Prostate gland (tissue), 2 donors: ENCODE measurements around the gene NR1I2.

Experiments
- POLR2A ChIP-seq: fragments of 450-650 bp; IDR thresholded peaks from one replicate; pipeline ENCODE4 v1.6.1; 2016; ENCODE audit warnings: antibody characterized with exemption, mild to moderate bottlenecking
- POLR2AphosphoS5 ChIP-seq: sonication (generic); formaldehyde crosslinking; IDR thresholded peaks from one replicate; pipeline ENCODE4 v1.6.1; 2017; ENCODE audit warnings: antibody characterized with exemption
- TF ChIP-seq, protein P1 (sequence below), 4 experiments: fragments of 200-600 bp in 2 of 4; fragments of 450-650 bp in 2 of 4; sonication (generic) in 2 of 4; IDR thresholded peaks; 1 replicate in 3 of 4; 2 replicates in 1 of 4; pipeline ENCODE4 v1.5.1; 2016 to 2019; ENCODE audit warnings: antibody characterized with exemption in 4 of 4, mild to moderate bottlenecking in 2 of 4, moderate library complexity in 2 of 4

GRCh38 chr3:119778176-119778575 is 3.7 kb upstream of the NR1I2 start:
- TF ChIP-seq, protein P1, sequence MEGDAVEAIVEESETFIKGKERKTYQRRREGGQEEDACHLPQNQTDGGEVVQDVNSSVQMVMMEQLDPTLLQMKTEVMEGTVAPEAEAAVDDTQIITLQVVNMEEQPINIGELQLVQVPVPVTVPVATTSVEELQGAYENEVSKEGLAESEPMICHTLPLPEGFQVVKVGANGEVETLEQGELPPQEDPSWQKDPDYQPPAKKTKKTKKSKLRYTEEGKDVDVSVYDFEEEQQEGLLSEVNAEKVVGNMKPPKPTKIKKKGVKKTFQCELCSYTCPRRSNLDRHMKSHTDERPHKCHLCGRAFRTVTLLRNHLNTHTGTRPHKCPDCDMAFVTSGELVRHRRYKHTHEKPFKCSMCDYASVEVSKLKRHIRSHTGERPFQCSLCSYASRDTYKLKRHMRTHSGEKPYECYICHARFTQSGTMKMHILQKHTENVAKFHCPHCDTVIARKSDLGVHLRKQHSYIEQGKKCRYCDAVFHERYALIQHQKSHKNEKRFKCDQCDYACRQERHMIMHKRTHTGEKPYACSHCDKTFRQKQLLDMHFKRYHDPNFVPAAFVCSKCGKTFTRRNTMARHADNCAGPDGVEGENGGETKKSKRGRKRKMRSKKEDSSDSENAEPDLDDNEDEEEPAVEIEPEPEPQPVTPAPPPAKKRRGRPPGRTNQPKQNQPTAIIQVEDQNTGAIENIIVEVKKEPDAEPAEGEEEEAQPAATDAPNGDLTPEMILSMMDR (IDR thresholded peaks at IDR 0.05) = no peak
- TF ChIP-seq POLR2A (no peak), POLR2AphosphoS5 (no peak)
